Astrocyte (in vitro differentiated cells and primary cell): ENCODE measurements around the gene FIGN. TPM values are rescaled to one million over a fixed set of nuclear protein-coding genes. Genes with fewer than 3 reads are reported as not detected.

Experiments used
- DNase-seq: peaks from one replicate; pipeline ENCODE4 v3.0.0-alpha.2; 2010; ENCODE audit warnings: low read depth
- FAIRE-seq: peaks from 2 replicates; lab custom pipeline; 2011; peaks lifted over from hg19 to GRCh38; lab: Jason Lieb, UNC
- H2AFZ ChIP-seq: 2 replicates; pipeline ENCODE4 v1.6.0; 2012; ENCODE audit warnings: low read depth, low read length, inconsistent platforms
- H3K27ac ChIP-seq: 2 replicates; pipeline ENCODE4 v1.5.1; 2011; ENCODE audit warnings: low read depth, low read length, inconsistent platforms
- H3K27me3 ChIP-seq: 2 replicates; pipeline ENCODE4 v1.6.0; 2011; ENCODE audit warnings: low read length, inconsistent platforms; ENCODE audit not compliant: insufficient read depth
- H3K36me3 ChIP-seq: 2 replicates; pipeline ENCODE4 v1.5.1; 2011; ENCODE audit warnings: low read length, inconsistent platforms; ENCODE audit not compliant: insufficient read depth
- H3K4me1 ChIP-seq: 2 replicates; pipeline ENCODE4 v1.5.1; 2011; ENCODE audit warnings: low read length, inconsistent platforms; ENCODE audit not compliant: insufficient read depth
- H3K4me2 ChIP-seq: 2 replicates; pipeline ENCODE4 v1.6.0; 2012; ENCODE audit warnings: low read length, inconsistent platforms
- H3K4me3 ChIP-seq: 2 replicates; pipeline ENCODE4 v1.5.1; 2011; ENCODE audit warnings: low read depth, mild to moderate bottlenecking, low read length, inconsistent platforms; ENCODE audit not compliant: insufficient read depth
- H3K79me2 ChIP-seq: 2 replicates; pipeline ENCODE4 v1.6.0; 2012; ENCODE audit warnings: mild to moderate bottlenecking, low read length, inconsistent platforms; ENCODE audit not compliant: insufficient read depth
- H3K9ac ChIP-seq: 2 replicates; pipeline ENCODE4 v1.6.0; 2012; ENCODE audit warnings: mild to moderate bottlenecking, low read length, inconsistent platforms
- H3K9me3 ChIP-seq: 2 replicates; pipeline ENCODE4 v1.5.1; 2012; ENCODE audit warnings: low read depth, mild to moderate bottlenecking, low read length, inconsistent platforms; ENCODE audit not compliant: insufficient read depth
- H4K20me1 ChIP-seq: 2 replicates; pipeline ENCODE4 v1.6.0; 2012; ENCODE audit warnings: low read length, inconsistent platforms; ENCODE audit not compliant: insufficient read depth
- H3K27ac Mint-ChIP-seq: one replicate; pipeline ENCODE4 v1.8.0; 2021; ENCODE audit warnings: mild to moderate bottlenecking, mixed read lengths; ENCODE audit not compliant: unreplicated experiment
- H3K27me3 Mint-ChIP-seq: one replicate; pipeline ENCODE4 v1.8.0; 2021; ENCODE audit warnings: low read depth, mixed read lengths; ENCODE audit not compliant: unreplicated experiment
- H3K36me3 Mint-ChIP-seq: one replicate; pipeline ENCODE4 v1.8.0; 2021; ENCODE audit warnings: low read depth, mixed read lengths; ENCODE audit not compliant: unreplicated experiment
- H3K4me1 Mint-ChIP-seq: one replicate; pipeline ENCODE4 v1.8.0; 2021; ENCODE audit warnings: low read depth, mixed read lengths; ENCODE audit not compliant: unreplicated experiment
- H3K4me3 Mint-ChIP-seq: one replicate; pipeline ENCODE4 v1.8.0; 2021; ENCODE audit warnings: mild to moderate bottlenecking, moderate library complexity, mixed read lengths; ENCODE audit not compliant: unreplicated experiment
- H3K9me3 Mint-ChIP-seq: one replicate; pipeline ENCODE4 v1.8.0; 2021; ENCODE audit warnings: mild to moderate bottlenecking, mixed read lengths; ENCODE audit not compliant: unreplicated experiment
- EZH2 ChIP-seq: IDR thresholded peaks from 2 replicates; pipeline ENCODE4 v1.6.1; 2012; ENCODE audit warnings: mild to moderate bottlenecking, low read length, inconsistent platforms; ENCODE audit not compliant: insufficient read depth
- total RNA-seq: library from RNA; stranded (reverse); gene quantifications from 2 replicates; pipeline ENCODE4 v1.2.1, GENCODE V29; 2021
- TF ChIP-seq, protein P1 (sequence below): IDR thresholded peaks from 2 replicates; pipeline ENCODE4 v1.5.1; 2011; ENCODE audit warnings: low read depth, mild to moderate bottlenecking, inconsistent platforms, low read length, moderate library complexity; ENCODE audit not compliant: insufficient read depth

The FIGN gene
- total RNA-seq, 1 donor from 2014 or later: 30.3 TPM

GRCh38 chr2:163752267-163752666 is 16.5 kb upstream of the FIGN start:
- no peak for FAIRE-seq

GRCh38 chr2:163751696-163752095 is 15.9 kb upstream of the FIGN start:
- no peaks in the 10 kb centered on the region for H3K79me2 ChIP-seq
- no peaks in the 10 kb centered on the region for H3K36me3 Mint-ChIP-seq
- H3K27me3 ChIP-seq: no peaks in the 10 kb centered on the region
- H3K27me3 Mint-ChIP-seq: no peaks in the 10 kb centered on the region
- no peak for DNase-seq
- no peak for FAIRE-seq
- H3K4me1 ChIP-seq: no peaks in the 10 kb centered on the region
- TF ChIP-seq, protein P1, sequence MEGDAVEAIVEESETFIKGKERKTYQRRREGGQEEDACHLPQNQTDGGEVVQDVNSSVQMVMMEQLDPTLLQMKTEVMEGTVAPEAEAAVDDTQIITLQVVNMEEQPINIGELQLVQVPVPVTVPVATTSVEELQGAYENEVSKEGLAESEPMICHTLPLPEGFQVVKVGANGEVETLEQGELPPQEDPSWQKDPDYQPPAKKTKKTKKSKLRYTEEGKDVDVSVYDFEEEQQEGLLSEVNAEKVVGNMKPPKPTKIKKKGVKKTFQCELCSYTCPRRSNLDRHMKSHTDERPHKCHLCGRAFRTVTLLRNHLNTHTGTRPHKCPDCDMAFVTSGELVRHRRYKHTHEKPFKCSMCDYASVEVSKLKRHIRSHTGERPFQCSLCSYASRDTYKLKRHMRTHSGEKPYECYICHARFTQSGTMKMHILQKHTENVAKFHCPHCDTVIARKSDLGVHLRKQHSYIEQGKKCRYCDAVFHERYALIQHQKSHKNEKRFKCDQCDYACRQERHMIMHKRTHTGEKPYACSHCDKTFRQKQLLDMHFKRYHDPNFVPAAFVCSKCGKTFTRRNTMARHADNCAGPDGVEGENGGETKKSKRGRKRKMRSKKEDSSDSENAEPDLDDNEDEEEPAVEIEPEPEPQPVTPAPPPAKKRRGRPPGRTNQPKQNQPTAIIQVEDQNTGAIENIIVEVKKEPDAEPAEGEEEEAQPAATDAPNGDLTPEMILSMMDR: no peak
- TF ChIP-seq EZH2: no peak
- H4K20me1 ChIP-seq: no peaks in the 10 kb centered on the region
- no peak overlapping the region for H3K27ac ChIP-seq
- no peak overlapping the region for H3K9ac ChIP-seq
- no peaks in the 10 kb centered on the region for H3K36me3 ChIP-seq
- H3K4me1 Mint-ChIP-seq: peaks cover 4% of the 10 kb centered on the region
- H2AFZ ChIP-seq: no peak overlapping the region
- H3K9me3 Mint-ChIP-seq: no peaks in the 10 kb centered on the region
- no peak overlapping the region for H3K4me2 ChIP-seq
- no peak overlapping the region for H3K4me3 Mint-ChIP-seq
- no peak overlapping the region for H3K4me3 ChIP-seq
- no peak overlapping the region for H3K27ac Mint-ChIP-seq
- no peaks in the 10 kb centered on the region for H3K9me3 ChIP-seq

More at GRCh38 chr2:163752267-163752666, 16.5 kb upstream of the FIGN start:
- Histone ChIP-seq H3K4me1 (no peaks in the 10 kb centered on the region), H4K20me1 (no peaks in the 10 kb centered on the region), H3K4me3 (no peak overlapping the region), H2AFZ (no peak overlapping the region), H3K4me2 (no peak overlapping the region), H3K79me2 (no peaks in the 10 kb centered on the region), H3K9ac (no peak overlapping the region), H3K27ac (no peak overlapping the region), H3K9me3 (no peaks in the 10 kb centered on the region), H3K27me3 (no peaks in the 10 kb centered on the region), H3K36me3 (no peaks in the 10 kb centered on the region)
- Mint-ChIP-seq H3K27me3 (no peaks in the 10 kb centered on the region), H3K4me3 (no peak overlapping the region), H3K27ac (no peak overlapping the region), H3K9me3 (no peaks in the 10 kb centered on the region), H3K4me1 (peaks cover 4% of the 10 kb centered on the region), H3K36me3 (no peaks in the 10 kb centered on the region)
- DNase-seq: peak; percentile 43
- TF ChIP-seq, protein P1: no peak
- TF ChIP-seq EZH2: no peak

DNA sequence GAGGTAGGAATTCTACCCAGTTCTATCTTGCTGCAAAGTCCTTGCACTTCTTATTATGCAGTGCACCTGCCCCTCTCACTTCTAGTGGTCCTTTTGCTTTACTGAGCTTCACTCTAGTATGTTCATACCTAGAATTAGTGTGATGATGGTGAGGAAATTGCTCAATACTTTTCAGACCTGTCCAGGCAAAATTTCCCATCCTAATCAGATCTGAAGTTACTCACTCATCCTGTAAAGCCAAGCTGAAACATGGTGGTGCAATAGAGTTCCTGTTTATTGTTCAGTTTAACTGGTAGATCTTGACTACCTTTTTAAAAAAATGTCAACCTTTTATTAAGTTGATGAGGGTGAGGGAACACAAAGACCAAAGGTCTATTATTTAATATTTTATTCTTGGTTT is 12.6 kb upstream of the FIGN start:
- Histone ChIP-seq H3K9me3 (no peaks in the 10 kb centered on the region), H3K36me3 (no peaks in the 10 kb centered on the region), H3K27me3 (no peaks in the 10 kb centered on the region), H3K4me3 (no peak overlapping the region), H3K79me2 (no peaks in the 10 kb centered on the region), H3K27ac (no peak overlapping the region), H2AFZ (no peak overlapping the region), H4K20me1 (no peaks in the 10 kb centered on the region), H3K9ac (no peak overlapping the region), H3K4me2 (no peak overlapping the region), H3K4me1 (no peaks in the 10 kb centered on the region)
- H3K4me3 Mint-ChIP-seq: no peak overlapping the region
- FAIRE-seq (no peak), DNase-seq (no peak)
- H3K27me3 Mint-ChIP-seq: no peaks in the 10 kb centered on the region
- no peaks in the 10 kb centered on the region for H3K36me3 Mint-ChIP-seq
- peaks cover 2% of the 10 kb centered on the region for H3K4me1 Mint-ChIP-seq
- no peak for TF ChIP-seq EZH2
- TF ChIP-seq, protein P1: no peak
- H3K9me3 Mint-ChIP-seq: no peaks in the 10 kb centered on the region
- no peak overlapping the region for H3K27ac Mint-ChIP-seq
